Stimulated activated CD4-positive, alpha-beta T cell treated with anti-CD3 and anti-CD28 coated beads, Interleukin-1b, Interleukin-23, amount 100 ng/mL, for 48 hours (primary cell): ENCODE data around the gene ABCC6.
"Not testable (repeated sequence)": the region's sequence is repeated elsewhere in the genome, so short reads cannot be mapped to it uniquely, and the experiment has no call there.

ENCODE experiments used
- DNase-seq: peaks from one replicate; pipeline ENCODE4 v3.0.0-alpha.2; 2020

Gene ABCC6

DNA sequence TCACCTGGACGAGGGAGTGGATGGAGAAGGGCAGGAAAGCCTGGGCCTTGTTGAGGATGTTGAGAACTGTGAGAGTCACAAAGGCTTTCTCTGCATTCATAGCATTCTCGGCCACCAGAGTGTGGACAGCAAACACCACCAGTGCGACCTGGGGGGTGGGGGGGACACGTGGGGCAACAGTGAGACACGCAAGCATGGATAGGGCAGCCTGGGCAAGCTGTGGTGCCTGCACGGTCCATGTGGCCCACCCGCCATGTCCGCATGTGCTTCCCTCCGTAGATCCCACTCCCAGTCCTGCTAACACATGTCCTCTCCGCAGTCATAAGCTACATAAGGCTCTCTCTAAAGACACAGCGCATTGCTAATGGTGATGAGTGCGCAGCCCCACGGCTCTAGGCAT lies 34.5 kb downstream of the ABCC6 start:
- DNase-seq: no peak

DNA sequence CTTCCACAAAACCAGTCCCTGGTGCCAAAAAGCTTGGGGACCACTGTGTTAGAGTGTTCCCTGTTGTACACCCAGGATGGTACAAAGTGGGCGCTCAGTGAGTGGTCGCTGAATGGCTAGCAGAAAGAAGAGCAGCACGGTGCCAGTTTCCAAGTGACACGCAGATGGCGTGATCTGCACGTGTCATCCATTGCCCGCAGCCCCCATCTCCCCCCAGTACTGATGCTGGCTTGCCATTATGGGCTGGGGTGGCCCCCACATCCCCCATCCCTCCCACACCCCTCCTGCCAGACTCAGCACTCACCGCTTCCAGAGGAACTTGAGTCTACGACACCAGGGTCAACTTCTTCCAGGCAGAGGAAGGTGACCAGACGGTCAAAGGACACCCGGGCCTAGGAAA lies 36.5 kb downstream of the ABCC6 start:
- no peak for DNase-seq

DNA sequence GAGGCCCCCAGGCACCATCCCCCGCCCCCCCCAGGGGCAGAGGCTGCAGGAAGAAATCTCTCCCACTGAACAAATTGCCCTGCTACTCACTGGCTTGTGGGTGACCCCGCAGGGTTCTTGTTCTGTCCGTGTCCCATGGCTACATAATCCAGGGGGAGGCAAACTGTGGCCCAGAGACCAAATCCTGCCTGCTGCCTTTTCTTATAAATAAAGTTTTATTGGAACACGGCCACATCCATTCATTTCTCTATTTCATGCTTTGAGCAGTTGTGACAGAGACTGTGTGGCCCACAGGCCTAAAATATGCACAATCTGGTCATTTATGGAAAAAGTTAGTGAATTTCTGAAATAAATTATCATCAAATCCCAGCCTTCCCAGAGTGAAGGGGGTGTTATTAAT lies 38.2 kb downstream of the ABCC6 start:
- DNase-seq: no peak

DNA sequence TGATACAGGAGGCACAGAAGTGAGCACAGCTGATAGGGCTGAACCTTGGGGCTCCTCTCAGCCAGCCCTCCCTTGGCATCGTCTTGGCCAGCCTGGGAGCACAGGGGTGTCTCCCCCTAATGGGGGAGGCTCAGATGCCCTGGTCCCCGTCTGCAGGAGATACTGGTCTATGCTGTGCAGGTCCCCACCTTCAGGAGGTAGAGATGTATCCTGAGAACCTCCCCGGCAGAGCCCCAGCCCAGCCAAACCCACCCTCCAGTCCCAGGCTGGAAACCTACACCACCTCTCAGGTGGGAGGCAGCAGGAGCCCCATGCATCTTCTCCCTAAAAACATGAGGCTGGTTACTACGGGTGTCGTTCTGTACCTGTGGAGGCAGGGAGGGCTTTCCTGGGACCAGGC lies 38.7 kb downstream of the ABCC6 start:
- no peak for DNase-seq

DNA sequence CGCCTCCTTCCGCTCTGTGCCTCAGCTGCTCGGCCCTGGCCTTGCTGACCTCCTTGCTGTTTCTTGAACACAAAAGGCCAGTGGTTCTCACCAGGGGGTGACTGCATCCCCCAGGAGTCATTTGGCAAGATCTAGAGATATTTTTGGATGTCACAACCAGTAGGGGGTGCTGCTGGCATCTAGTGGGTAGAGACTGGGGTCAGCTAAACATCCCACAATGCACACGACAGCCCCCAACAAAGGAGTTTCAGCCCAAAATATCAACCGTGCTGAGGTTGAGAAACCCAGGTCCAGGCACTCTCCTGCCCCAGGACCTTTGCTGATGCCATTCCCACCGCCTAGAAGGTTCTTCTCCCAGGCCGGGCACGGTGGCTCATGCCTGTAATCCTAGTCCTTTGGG lies 39.7 kb downstream of the ABCC6 start:
- no peak for DNase-seq

DNA sequence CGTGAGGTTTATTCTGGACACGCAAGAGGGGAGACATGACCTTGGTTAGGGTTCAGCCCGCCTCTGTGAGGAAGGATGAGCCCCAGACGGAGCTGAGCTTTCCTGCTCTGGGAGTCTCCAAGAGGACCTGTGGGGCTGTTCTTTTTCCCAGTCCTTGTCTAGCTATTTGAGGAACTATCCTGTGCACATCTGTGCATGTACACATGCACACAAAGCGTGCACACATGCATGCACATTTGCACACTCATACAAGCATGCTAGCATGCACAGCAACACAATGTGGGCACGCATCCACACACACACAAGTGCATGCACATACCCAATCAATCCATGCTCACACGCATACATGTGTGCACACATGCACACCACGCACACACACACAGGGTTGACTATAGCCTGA lies 40.4 kb downstream of the ABCC6 start:
- no peak for DNase-seq

DNA sequence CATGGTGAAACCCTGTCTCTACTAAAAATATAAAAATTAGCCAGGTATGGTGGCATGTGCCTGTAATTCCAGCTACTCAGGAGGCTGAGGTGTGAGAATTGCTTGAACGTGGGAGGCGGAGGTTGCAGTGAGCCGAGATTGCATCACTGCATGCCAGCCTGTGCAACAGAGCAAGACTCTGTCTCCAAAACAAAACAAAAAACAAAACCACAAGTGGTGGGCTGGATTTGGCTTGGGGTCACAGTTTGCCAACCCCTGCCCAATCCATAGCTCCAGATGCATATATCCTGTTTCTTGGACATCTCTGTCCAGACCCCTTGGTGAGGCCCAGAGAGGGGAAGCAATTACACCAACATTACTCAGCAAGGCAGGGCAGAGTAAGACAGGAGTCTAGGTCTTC lies 41.5 kb downstream of the ABCC6 start:
- DNase-seq: not testable (repeated sequence)

DNA sequence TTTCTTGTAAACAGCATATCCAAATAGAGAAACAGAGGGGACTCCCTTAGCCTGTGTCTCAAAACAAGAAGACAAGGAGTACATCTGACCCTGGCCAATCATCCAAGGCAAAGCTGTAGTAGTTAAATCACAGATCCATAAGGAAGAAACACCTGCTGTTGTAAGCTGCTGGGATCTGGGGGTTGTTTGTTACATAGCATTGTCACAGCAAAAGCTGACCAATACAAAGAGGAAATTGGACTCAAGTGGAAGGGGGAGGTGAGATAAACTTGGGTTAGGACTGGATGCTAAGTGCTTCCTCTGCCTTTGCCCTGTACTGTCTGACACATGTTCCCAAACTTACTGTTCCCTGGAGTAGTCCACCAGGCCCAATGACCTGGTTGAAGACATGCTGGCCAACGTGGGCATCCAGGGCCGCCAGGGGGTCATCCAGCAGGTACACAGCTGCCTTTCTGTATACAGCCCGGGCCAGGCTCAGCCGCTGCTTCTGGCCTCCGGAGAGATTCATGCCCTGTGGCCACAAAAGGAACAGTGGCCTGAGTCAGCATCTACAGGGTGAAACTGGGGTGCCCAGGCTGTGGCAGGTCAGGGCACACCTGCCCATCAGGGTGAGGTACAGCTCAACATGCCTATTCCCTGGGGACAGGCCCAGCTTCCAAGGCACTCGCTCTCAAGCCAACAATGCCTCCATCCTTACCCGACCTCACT lies 44.7 kb downstream of the ABCC6 start:
- DNase-seq: no peak

DNA sequence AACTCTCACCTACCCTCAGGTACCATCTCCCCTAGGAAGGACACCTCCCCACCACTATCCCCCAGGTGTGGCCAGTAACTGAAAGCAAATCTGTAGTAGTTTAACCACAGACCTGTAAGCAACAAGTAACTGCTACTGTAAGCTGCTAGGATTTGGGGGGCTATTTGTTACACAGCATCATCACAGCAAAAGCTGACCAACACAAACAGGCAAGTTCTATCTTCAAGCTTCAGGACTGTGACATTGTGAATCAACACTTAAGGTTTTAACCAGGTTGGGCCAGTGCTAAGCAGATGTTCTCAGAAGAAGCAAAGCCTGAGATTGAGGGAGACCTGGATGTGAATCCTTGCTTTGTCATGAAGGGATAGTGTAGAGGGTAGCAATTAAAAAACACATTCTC lies 47.0 kb downstream of the ABCC6 start:
- DNase-seq: no peak

DNA sequence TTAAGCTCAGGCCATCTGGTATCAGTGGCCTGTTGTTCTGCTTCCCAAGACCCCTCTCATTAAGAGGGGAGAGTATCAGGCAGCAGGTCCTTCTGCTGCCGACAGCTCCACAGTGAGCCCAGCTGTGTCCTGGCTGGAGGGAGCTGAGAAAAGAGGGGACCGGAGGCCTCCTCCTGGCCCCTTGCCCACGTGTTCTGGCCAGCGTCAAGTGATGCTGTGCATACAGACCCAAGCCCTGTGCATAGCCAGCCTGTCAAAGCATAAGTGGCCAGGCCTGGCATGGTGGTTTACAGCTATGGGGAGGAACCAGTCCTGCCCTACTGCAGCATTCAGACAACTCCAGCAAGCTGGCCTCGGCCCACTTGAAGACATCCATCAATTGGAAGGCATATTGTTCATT lies 48.0 kb downstream of the ABCC6 start:
- DNase-seq: no peak

DNA sequence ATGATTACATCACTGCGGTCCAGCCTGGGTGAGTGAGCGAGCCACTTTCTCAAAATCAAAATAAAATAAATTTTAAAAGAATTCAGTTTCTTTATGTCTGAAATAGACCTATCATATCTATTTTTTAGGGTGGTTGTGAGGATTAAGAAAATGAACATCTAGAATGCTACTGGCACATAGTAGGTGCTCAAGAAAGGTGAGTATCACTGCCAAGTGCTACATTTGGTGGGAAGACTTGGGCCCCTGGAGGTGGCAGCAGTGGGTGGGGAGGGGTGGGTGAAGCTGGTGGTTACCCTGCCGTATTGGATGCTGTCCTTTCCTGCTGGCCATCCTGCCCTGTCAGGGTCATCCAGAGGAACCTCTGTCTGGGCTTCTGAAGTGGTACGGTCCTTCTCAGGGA lies 50.3 kb downstream of the ABCC6 start:
- no peak for DNase-seq

DNA sequence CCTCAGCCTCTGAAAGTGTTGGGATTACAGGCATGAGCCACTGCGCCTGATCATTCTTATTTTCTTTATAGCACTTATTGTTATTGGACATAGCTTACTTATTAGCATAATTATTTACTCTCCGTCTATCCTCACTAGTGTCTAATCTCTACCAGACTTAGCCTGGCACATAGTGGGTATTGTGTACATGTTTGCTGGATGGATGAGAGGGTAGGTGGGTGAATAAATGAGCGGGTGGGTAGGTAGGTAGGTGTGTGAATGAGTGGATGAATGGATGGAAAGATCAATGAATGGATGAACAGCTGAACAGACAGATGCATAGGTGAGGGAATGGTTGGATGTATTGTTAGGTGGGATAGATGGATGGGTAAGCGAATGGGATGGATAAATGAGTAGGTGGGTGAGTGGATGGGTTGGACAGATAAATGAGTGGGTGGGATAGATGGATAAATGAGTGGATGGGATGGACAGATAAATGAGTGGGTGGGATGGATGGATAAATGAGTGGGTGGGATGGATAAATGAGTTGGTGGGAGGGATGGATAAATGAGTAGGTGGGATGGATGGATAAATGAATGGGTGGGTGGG lies 51.9 kb downstream of the ABCC6 start:
- DNase-seq: no peak

DNA sequence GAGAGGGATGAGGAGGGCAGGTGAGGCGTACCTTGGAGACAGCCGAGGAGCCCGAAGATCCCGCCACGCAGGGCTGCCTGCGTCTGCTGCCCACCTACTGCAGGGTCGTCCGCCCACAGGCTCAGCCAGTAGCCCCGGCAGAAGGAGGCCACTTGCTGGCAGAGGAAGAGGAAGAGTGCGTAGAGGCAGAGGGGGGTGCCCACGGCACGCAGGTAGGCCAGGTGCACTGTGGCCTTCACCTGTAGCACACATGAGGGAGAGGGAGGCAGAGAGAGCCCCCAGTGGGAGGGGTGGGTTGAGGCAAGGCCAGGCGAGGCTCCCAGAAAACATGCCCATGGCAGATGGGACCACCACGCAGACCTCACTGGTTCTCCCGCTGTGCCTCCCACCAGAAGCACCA lies 53.7 kb downstream of the ABCC6 start:
- DNase-seq: no peak

DNA sequence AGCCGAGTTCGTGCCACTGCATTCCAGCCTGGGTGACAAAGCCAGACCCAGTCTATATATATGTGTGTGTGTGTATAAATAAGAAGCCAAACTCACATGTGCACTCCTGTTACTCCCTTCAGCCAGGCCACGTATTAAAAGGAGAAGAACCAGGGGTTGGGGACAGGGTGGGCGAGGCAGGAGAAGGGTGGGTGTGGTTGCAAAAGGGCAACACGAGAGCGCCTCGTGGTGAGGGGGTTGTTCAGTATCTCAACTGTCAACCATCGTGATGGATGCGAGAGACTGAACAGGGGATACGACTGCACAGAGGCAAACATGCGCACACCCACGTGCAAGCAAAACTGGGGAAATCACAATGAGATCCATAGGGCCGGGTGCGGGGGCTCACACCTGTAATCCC lies 54.9 kb downstream of the ABCC6 start:
- no peak for DNase-seq

DNA sequence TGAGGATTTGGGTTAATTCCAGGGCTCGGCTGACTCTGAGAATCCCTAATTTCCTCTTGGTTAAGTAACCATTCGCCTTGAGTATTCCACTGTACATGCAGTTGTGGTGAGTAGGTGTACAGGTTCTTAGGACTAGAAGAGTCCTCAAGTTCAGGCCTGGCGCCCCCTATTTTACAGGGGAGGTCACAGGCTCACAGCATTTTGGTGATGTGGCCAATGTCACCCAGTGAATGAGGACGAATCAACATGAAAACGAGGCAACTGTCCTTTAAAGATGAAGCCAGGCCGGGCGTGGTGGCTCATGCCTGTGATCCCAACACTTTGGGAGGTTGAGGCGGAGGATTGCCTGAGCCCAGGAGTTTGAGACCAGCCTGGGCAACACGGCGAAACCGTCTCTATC lies 55.4 kb downstream of the ABCC6 start:
- DNase-seq: no peak

DNA sequence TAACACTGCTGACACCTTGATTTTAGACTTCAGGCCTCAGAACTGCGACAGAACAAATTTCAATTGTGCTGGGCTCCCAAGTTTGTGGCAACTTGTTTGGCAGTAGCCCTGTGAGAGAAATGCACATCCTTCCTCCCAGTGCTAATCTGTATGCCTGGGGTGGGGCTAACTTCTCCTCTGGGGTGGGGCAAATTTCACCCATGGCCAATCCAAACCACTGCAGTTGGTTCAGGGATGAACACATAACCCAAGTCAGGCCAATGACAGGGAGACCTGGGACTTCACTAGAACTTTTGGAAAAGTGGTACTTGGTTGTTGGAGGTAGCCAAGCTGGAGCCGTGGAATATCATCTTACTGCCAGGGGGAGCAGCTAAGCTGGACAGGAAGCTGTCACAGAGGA lies 56.3 kb downstream of the ABCC6 start:
- no peak for DNase-seq

DNA sequence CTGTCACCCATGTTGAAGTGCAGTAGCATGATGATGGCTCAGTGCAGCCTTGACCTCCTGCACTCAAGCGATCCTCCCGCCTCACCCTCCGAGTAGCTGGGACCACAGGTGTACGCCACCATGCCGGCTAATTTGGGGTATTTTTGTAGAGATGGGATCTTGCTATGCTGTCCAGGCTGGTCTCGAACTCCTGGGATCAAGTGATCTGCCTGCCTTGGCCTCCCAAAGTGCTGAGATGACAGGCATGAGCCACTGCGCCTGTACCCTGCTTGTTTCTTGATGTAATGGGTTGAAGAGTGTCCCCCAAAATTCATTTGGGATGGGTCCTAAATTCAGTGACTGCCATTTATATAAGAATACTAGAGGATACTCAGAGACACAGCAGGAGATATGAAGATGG lies 57.2 kb downstream of the ABCC6 start:
- DNase-seq: no peak

DNA sequence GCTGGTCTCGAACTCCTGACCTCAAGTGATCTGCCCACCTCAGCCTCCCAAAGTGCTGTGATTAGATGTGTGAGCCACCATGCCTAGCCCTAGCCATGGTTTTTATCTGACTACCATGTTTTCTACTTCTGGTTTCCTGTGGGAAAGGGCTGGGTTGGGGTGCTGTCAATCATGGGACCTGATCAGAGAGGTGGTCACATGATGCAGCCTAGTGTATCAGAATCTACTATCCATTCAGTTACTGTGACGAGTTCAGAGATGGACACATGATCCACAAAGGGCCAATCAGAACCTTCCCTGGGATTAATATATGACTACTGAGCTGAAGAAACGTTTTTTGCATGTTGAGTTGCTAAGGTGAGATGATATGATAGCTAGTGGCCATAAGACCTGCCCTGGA lies 59.1 kb downstream of the ABCC6 start:
- DNase-seq: no peak

DNA sequence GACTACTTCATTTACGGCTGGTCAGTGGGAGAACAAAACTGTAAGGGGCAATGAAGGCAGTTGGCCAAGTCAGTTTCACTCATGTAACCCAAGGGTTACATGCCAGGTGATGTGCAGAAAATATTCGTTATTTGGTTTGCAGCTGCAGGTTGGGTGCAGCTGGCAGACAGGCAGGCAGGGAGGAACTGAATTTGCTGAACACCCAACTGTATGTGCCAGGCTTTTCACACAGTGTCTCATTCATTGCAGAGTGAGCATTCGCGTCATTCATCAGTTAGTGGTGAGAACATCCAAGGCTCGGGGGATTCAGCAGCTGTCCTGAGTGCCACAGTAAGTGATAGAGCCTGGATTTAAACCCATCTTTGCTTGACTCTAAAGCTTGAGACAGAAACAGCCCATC lies 59.7 kb downstream of the ABCC6 start:
- DNase-seq: no peak

DNA sequence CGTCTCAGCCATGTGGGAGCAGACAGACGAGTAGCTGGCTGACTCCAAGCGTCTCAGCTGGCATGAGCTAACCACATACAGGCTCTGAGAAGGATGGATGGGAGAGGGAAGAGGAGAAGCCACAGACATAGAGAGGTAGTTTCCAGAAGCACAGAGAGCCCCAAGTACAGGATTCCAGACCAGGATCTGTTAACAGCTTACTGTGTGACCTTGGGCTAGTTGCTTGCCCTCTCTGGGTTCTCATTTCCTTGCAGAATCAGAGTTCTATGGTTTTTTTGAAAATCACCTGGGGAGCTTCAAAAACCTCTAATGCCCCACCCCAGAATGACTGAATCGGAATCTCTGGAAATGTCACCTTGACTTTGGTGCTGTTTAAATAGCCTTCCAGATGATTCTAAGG lies 60.2 kb downstream of the ABCC6 start:
- no peak for DNase-seq

DNA sequence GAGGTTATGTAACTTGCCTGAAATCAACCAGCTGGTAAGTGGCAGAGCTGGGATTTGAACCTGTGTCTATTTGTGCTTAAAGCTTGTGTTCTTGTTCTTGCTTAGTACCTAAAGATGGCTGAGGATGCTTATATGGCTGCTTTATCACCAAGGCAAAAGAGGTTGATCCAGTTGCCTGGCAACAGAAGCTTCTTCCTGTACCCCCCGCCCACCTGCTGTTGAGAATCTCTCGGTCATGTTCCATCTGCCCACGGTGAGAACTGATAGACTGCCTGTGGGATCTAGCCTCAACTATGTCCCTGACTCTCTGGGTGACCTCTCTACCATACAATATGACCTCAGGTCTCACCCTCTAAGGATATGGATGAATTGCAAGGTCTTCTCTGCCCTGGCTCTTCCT lies 60.7 kb downstream of the ABCC6 start:
- DNase-seq: no peak

DNA sequence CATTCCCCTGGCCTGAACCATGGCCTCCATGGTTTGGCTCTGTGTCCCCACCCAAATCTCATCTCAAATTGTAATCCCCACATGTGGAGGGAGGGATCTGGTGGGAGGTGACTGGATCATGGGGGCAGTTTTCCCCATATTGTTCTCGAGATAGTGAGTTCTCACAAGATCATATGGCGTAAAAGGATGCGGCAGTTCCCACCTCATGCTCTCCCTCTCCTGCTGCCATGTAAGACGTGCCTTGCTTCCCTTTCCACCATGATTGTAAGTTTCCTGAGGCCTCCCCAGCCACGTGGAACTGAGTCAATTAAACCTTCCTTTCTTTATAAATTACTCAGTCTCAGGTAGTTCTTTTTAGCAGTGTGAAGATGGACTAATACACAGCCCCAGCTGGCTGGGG lies 61.5 kb downstream of the ABCC6 start:
- not testable (repeated sequence) for DNase-seq

DNA sequence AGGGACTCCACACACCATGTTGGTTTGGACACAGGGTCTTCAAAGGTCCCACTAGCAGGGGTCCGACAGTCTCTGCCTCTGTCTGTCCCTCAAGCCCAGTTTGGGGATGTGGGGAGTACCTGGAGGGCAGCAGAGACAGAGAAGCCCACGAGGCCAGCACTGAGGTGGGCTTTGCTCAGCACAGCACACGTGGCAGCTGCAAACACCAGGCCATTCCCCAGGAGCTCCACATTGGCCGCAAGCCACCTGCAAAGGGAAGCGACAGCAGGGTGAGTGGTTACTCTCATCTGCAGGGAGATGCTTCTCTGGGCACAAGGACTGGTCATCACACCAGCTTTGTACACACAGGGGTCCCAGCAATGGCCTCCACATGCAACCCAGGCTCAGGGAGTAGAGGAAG lies 62.0 kb downstream of the ABCC6 start:
- no peak for DNase-seq

DNA sequence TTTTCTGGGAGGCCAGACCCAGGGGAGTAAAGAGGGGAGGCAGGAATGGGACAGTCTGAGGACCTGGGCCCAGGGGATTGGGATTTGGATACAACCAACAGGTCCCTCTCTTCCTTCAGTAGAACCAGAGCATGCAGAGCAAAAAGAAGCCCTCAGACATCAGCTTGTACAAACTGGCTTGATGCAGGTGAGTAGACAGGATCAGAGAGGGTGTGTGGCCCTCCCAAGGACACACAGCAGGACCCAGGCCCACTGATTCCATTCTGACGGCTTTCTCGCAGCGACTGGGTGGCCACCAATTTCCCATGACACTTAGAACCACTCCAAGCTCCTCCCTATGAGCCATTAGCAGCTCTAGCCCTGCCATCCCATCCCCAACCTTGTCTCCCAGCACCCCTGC lies 63.6 kb downstream of the ABCC6 start:
- no peak for DNase-seq

DNA sequence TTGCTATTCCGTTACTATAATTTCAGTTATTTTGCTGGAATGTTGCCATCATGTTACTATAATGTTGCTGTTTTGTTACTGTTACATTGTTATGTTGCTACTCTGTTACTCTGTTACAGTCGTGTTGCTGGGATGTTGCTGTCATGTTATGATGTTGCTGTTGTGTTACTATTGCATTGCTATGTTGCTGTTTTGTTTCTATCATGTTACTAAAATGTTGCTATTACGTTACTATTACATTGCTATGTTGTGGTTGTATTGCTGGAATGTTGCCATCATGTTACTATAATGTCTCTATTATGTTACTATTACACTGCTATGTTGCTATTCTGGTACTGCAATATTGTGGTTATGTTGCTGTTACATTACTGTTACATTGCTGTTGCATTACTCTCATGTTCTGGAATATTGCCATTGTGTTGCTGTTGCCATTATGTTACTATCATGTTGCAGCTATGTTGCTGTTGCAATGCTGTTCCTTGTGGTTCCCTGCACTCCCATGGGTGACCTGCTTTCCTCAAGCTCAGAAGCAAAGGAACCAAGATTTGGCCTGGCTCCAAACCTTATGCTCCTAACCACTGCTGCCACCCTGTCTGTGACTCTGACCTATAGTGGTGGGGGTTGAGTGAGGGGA lies 64.4 kb downstream of the ABCC6 start:
- DNase-seq: no peak
